GM12892 (cell line): ENCODE data around the gene PKP3.
"Not testable (repeated sequence)": the region's sequence is repeated elsewhere in the genome, so short reads cannot be mapped to it uniquely, and the experiment has no call there.

Source experiments
- DNase-seq: peaks from one replicate; pipeline ENCODE4 v3.0.0; 2011; ENCODE audit not compliant: insufficient read length
- FAIRE-seq: peaks from 2 replicates; lab custom pipeline; 2011; peaks lifted over from hg19 to GRCh38; lab: Jason Lieb, UNC
- POLR2A ChIP-seq: IDR thresholded peaks from 2 replicates; pipeline ENCODE4 v1.6.1; 2011; ENCODE audit warnings: low read depth, low read length, control low read depth
- POLR2AphosphoS5 ChIP-seq: IDR thresholded peaks from 2 replicates; pipeline ENCODE4 v1.6.1; 2011; ENCODE audit warnings: low read depth, low read length, control low read depth
- TAF1 ChIP-seq: IDR thresholded peaks from 2 replicates; pipeline ENCODE4 v1.6.1; 2011; ENCODE audit warnings: low read depth, mild to moderate bottlenecking, control low read depth, low read length, borderline replicate concordance

Gene PKP3

DNA sequence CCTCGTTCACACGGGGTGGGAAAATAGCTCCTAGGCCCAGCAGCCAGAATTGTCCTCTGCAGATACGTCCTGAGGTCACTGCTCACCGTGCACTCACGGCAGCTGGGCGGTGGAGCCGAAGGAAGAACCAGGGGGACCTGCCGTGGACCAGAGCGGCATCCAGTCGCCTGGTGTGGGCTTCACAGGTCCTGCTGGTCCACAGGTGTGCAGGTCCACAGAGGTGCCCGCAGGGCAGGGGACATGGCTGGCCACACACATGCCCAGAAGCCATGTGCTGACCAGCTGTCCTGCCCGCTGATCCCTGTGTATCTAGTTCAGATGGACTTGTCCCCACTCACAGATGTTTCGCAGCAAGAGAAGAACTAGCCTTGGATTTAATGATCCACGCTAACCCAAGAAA is 10.6 kb upstream of the PKP3 start:
- DNase-seq (no peak), FAIRE-seq (no peak)
- TF ChIP-seq TAF1: no peak
- no peak for TF ChIP-seq POLR2A
- no peak for TF ChIP-seq POLR2AphosphoS5

DNA sequence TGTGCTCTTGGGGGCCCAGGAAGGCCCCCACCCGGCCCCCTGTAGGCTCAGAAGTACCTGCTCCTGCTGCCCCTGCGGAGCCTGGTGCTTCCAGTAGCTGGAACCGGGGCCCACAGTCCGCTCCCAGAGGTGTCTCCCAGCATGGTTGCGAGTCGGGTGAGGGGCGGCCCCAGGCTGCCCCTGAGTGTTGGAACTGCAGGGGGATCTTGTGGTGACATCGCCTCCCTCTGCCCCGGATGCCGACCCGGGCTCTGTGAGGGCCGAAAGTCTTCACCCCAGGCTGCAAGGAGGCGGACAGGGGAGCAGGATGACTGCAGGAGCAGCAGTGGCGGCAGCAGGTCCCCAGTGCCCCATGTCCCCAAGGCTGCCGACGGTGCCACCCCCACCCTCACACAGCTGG is 9.5 kb upstream of the PKP3 start:
- DNase-seq (no peak), FAIRE-seq (no peak)

DNA sequence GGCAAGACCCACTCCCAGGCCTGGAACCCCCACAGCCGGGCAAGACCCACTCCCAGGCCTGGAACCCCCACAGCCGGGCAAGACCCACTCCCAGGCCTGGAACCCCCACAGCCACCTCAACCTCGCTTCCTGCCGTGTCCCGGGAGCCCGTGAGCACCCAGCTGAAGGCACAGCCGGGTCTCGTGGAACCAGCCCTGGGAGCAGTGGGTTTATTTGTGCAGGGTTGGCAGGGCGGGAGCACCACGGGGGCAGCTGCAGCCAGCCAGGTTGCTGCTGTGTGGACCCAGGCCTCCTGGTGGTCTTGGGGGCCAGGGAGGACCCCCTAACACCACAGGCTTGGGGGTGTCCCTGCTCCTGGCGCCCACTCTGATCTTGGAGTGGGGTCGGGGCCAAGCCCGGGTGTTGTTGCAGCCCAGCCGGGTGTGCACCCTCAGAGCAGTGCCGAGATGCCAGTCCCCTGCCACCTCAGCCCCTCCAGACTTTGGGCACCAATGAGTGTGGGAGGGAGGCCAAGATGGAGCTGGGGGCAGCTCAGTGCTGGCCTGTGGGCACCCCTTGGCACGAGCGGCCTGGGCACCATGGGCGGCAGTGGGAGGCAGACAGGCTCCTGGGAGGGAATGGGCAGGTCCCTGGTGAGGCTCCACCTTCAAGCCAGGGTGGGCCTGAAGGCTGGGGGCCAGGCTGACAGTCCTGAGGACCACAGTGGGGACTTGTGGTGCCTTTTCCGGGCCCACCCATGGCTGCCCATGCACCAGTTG is 8.2 kb upstream of the PKP3 start:
- TF ChIP-seq TAF1 (no peak), POLR2A (no peak), POLR2AphosphoS5 (no peak)
- no peak for DNase-seq
- no peak for FAIRE-seq

More for the DNA sequence above, 9.5 kb upstream of the PKP3 start:
- no peak for TF ChIP-seq TAF1
- no peak for TF ChIP-seq POLR2A
- TF ChIP-seq POLR2AphosphoS5: no peak

DNA sequence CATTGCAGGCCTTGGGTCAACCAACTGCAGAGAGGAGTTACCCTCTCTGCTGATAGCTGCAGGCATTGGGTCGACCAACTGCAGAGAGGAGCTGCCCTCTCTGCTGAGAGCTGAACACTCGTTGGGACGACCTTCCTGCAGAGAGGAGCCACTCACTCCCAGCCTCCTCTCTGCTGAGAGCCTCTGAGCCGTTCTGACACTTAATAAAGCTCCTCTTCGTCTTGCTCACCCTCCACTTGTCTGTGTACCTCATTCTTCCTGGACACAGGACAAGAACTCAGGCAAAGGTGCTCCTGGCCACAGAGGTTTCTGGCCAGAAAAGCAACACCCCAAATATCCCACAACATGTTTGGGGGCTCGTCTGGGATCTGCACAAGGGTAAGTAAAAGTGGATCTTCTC is 7.5 kb upstream of the PKP3 start:
- DNase-seq (no peak), FAIRE-seq (no peak)
- no peak for TF ChIP-seq TAF1
- no peak for TF ChIP-seq POLR2A
- no peak for TF ChIP-seq POLR2AphosphoS5

DNA sequence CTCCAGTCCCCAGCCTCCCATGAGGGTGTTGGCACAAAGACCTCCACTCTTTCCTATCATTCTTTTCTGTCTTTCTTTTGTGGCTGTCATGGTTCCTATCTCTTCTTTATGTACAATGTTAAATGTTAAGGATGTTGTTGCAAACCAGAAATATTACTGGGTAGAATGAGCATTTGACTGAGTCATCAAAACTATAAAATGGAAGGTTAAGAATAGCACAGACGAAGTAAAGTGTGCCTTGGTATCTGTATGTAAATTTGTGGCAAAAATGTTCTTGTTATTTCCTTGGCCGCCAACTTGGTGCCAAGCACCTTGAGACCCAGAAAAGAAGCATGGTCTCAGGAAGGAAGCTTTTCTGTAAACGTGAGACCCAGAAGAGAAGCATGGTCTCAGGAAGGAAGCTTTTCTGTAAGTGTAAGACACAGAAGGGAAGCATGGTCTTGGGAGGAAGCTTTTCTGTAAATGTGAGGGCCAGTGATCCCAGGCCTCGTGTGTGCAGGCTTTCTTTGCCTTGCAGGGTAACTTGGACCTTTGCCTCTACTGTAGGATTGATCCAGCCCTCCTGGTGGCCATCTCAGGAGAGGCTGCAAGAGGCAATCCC is 6.7 kb upstream of the PKP3 start:
- DNase-seq (no peak), FAIRE-seq (no peak)
- TF ChIP-seq POLR2A (no peak), TAF1 (no peak), POLR2AphosphoS5 (no peak)

DNA sequence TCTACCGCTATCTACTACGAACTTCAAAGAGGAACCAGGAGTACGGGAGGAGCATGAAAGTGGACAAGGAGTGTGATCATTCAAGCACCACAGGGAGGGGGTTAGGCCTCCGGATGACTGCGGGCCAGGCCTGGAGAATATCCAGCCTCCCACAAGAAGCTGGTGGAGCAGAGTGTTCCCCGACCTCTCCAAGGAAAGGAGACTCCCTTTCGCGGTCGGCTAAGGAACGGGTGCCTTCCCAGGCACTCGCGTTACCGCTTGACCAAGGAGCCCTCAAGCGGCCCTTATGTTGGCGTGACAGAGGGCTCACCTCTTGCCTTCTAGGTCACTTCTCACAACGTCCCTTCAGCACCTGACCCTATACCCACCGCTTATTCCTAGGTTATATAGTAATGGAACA is 4.6 kb upstream of the PKP3 start:
- FAIRE-seq, DNase-seq: not testable (repeated sequence)

DNA sequence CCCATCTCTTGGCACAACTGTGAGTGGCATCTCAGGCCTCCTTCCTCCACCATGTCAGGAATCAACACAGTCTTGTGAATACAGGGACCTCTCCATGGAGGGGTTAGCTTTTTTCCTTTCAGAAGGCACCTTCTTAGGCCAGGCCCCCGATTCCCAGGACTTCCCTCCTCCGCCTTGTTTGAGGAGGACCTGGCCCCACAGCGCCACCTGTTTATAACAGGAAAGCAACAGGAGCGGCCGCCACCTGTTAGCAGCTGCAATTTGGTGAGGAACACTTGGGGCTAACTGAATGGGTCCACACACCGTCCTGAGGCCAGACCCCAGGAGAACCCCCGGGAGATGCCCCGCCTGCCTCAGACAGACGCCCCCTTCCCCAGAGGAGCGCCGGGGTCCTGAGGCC is 3.8 kb upstream of the PKP3 start:
- FAIRE-seq (no peak), DNase-seq (no peak)
- no peak for TF ChIP-seq POLR2AphosphoS5
- no peak for TF ChIP-seq POLR2A
- TF ChIP-seq TAF1: no peak

DNA sequence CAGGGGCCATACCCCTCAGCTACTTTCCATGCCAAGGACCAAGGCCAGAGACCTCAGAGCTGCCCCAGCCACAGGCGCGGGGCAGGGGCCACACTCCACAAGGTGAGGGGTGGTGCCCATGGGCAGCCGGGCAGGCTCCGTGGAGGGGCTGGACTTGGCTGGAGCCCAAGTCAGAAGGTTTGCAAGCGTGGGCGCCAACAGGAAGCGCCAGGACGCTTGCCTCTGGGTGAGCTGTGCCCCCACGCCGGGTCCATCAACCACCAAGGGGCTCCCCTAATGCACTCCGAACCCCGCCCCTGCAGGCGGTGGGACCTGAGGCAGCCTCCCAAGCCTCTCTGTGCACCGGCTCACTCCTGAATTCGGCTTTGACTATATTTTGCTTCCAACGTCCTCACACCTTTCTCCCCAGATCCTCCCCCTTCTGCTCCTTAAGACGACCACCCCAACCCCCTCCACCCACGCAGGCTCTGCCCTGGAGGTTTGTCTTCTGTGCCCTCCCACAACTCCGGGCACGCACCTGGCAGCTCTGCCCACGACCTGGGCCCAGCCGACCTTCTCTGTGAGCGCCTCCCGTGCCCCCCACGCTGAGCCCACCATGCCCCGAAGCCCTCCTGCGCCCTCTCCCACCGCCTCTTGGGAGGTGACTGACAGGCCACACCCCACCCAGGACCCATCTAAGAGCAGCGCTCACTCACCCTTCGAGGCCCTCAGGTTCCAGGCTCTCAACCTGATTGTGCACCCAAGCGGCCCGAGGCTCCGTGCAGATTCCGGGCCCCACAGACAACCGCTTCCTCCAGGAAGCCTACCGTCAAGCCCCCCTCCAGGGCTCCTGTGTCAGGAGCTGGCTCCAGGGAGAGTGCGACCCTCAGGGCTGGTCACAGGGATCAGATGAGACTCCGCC is 2.6 kb upstream of the PKP3 start:
- DNase-seq (no peak), FAIRE-seq (no peak)
- TF ChIP-seq TAF1: no peak
- TF ChIP-seq POLR2A: no peak
- no peak for TF ChIP-seq POLR2AphosphoS5

DNA sequence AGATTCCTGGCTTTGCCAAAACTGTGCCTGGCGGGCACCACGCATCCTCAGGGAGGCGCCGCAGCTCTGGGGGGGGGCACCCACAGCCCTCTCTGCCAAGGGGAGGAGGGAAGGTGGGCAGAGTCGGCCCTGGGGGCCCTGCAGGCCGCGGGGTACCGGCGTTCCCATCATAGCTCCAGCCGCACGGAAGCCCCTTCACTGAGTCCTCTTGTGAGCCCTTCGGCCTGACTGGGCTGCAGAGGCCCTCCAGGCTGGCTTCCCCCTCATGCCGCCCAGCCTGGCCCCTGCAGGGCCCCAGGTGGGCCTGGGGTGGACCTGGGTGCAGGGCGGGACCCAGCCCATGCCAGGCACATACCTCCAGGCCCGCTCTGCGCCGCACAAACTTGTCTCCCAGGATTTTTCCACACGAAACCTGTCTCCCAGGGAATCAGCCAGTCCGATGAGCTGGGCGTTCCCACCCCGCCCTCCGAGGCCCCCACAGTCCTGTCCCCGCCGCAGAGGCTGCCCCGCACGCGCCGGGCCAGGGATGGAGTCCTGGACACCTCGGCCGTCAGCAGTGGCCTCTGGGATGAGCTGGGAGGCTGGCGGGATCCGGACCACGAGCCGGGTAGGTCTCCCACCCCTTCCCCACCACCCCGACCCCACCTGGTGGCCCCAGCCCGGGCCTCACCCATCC is 1.8 kb upstream of the PKP3 start:
- no peak for FAIRE-seq
- no peak for DNase-seq

DNA sequence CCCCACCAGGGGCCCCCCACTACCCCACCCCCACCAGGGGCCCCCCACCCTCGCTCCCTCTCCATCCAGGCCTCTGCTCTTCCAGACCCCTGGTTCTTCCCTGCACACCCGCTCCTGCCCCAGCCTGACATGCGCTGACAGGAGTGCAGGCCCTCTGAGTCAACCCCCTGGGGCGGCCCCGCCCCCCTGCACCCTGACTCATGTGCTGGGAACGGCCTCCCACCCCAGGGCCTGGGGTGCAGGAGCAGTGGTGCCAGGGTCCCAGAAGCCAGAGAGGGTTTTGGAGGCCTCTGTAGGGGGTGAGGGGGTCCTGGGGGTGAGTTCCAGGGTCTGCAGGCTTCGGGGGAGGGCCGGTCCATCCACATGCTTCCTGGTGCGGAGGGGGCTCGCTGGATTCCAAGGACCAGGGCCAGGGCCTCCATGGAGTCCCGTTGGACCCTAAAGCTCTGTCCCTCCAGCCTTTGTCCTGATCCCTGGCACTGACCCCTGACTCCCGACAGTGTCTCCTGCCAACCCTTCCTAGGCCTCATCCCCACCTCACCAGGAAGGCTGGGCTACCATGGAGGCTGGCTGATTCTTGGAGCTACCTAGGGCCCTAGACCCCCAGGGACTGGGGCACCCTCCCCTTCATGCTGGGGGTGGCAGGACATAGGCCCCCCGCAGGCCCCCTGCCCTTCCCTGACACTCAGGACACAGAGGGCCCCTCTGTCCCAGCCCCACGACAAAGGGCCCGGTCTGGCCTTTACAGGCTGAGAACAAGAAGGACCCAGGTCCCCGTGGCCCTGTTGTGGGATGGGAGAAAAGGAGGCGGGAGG is 583 bp upstream of the PKP3 start:
- TF ChIP-seq TAF1 (no peak), POLR2A (no peak), POLR2AphosphoS5 (no peak)
- no peak for DNase-seq
- FAIRE-seq: no peak

More for the DNA sequence above, 1.8 kb upstream of the PKP3 start:
- TF ChIP-seq TAF1: no peak
- no peak for TF ChIP-seq POLR2A
- no peak for TF ChIP-seq POLR2AphosphoS5
